Natural killer cell (primary cell): Measurements from ENCODE around the gene ST3GAL4. TPM values are rescaled to one million over a fixed set of nuclear protein-coding genes. Genes with fewer than 3 reads are reported as not detected.

ENCODE experiments used
- ATAC-seq, 3 donors: fragments of 150-1000 bp in 2 of 3; fragments of 200-7000 bp in 1 of 3; cut with Tn5 transposase; 1 replicate in 1 of 3; 2 replicates in 2 of 3; pipeline ENCODE4 v1.10.0; 2021; ENCODE audit warnings: mild to moderate bottlenecking in 2 of 3, moderate library complexity in 2 of 3
- DNase-seq, 2 donors: peaks; one replicate each; pipeline versions ENCODE4 v3.0.0 to v3.0.0-alpha.2; 2013 to 2021; ENCODE audit warnings: mixed read lengths in 1 of 2
- H3K27ac ChIP-seq: one replicate; pipeline ENCODE4 v1.5.1; 2013; ENCODE audit warnings: mild to moderate bottlenecking, low read length
- H3K27me3 ChIP-seq: one replicate; pipeline ENCODE4 v1.6.1; 2013; ENCODE audit warnings: low read length; ENCODE audit not compliant: control insufficient read depth, insufficient read depth
- H3K36me3 ChIP-seq: one replicate; pipeline ENCODE4 v1.6.1; 2013; ENCODE audit warnings: low read length; ENCODE audit not compliant: control insufficient read depth, insufficient read depth
- H3K4me1 ChIP-seq: one replicate; pipeline ENCODE4 v1.6.1; 2013; ENCODE audit warnings: low read length; ENCODE audit not compliant: control insufficient read depth, insufficient read depth
- H3K4me3 ChIP-seq: one replicate; pipeline ENCODE4 v1.5.1; 2013; ENCODE audit warnings: low read length
- H3K9me3 ChIP-seq: one replicate; pipeline ENCODE4 v1.6.1; 2013; ENCODE audit warnings: low read length; ENCODE audit not compliant: control insufficient read depth, insufficient read depth
- H3K27ac Mint-ChIP-seq, 2 donors: one replicate each; pipeline ENCODE4 v1.8.0; 2022; ENCODE audit warnings: mild to moderate bottlenecking in 2 of 2, mixed read lengths in 2 of 2, moderate library complexity in 1 of 2
- H3K27me3 Mint-ChIP-seq, 2 donors: one replicate each; pipeline ENCODE4 v1.8.0; 2022; ENCODE audit warnings: low read depth in 2 of 2, mixed read lengths in 2 of 2
- H3K36me3 Mint-ChIP-seq: one replicate; pipeline ENCODE4 v1.8.0; 2022; ENCODE audit warnings: mixed read lengths
- H3K4me1 Mint-ChIP-seq, 2 donors: one replicate each; pipeline ENCODE4 v1.8.0; 2022; ENCODE audit warnings: mixed read lengths in 2 of 2
- H3K4me3 Mint-ChIP-seq: one replicate; pipeline ENCODE4 v1.8.0; 2022; ENCODE audit warnings: mild to moderate bottlenecking, moderate library complexity, mixed read lengths
- H3K9me3 Mint-ChIP-seq, 2 donors: one replicate each; pipeline ENCODE4 v1.8.0; 2022; ENCODE audit warnings: mixed read lengths in 2 of 2
- WGBS: methylation state at CpG from one replicate; pipeline ENCODE4 v1.1.7; 2013; ENCODE audit warnings: missing lambda C conversion rate; ENCODE audit not compliant: insufficient coverage; 5-methylcytosine and 5-hydroxymethylcytosine counted together
- intact Hi-C: fragments of 100-400 bp; cut with micrococcal nuclease; formaldehyde crosslinking; loops from one replicate; pipeline ENCODE4 v1.14.2; 2022
- total RNA-seq, 4 donors: library from RNA; stranded (reverse); fragments of 120-200 nt in 1 of 4; gene quantifications; one replicate each; pipeline versions ENCODE4 v1.2.3 to v1.2.4, GENCODE V29; 2013 to 2022
- TF ChIP-seq, protein P1 (sequence below): fragments of 200-600 bp; IDR thresholded peaks from one replicate; pipeline ENCODE4 v1.8.0; 2022; ENCODE audit warnings: antibody characterized with exemption

Gene ST3GAL4
- total RNA-seq, 3 donors from 2014 or later (not counting 1 experiment from before 2014, with no cell fraction given) = 43.3 to 57.6 (median 47.3) TPM

GRCh38 chr11:126409620-126409985 is 54.1 kb downstream of the ST3GAL4 start:
- intact Hi-C loops = no loop called here
- TF ChIP-seq, protein P1, sequence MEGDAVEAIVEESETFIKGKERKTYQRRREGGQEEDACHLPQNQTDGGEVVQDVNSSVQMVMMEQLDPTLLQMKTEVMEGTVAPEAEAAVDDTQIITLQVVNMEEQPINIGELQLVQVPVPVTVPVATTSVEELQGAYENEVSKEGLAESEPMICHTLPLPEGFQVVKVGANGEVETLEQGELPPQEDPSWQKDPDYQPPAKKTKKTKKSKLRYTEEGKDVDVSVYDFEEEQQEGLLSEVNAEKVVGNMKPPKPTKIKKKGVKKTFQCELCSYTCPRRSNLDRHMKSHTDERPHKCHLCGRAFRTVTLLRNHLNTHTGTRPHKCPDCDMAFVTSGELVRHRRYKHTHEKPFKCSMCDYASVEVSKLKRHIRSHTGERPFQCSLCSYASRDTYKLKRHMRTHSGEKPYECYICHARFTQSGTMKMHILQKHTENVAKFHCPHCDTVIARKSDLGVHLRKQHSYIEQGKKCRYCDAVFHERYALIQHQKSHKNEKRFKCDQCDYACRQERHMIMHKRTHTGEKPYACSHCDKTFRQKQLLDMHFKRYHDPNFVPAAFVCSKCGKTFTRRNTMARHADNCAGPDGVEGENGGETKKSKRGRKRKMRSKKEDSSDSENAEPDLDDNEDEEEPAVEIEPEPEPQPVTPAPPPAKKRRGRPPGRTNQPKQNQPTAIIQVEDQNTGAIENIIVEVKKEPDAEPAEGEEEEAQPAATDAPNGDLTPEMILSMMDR = no peak
- no peak overlapping the region for H3K27ac ChIP-seq
- peaks cover 0 to 19% of the 10 kb centered on the region in 2 donors for H3K4me1 Mint-ChIP-seq
- ATAC-seq (no peak), DNase-seq (no peak)
- H3K27me3 Mint-ChIP-seq = no peaks in the 10 kb centered on the region
- H3K4me3 Mint-ChIP-seq = no peak overlapping the region
- H3K4me1 ChIP-seq = no peaks in the 10 kb centered on the region
- no peaks in the 10 kb centered on the region for H3K9me3 Mint-ChIP-seq
- H3K27ac Mint-ChIP-seq = no peak overlapping the region
- no peaks in the 10 kb centered on the region for H3K9me3 ChIP-seq
- peaks cover 8% of the 10 kb centered on the region for H3K36me3 Mint-ChIP-seq
- H3K36me3 ChIP-seq = peaks cover 27% of the 10 kb centered on the region
- no peaks in the 10 kb centered on the region for H3K27me3 ChIP-seq
- H3K4me3 ChIP-seq = no peak overlapping the region
- 94% methylated on average over 3 of the region's 3 CpGs for WGBS

- peaks cover 27% of the 10 kb centered on the region for H3K36me3 ChIP-seq
- no peak overlapping the region for H3K4me3 Mint-ChIP-seq
- no peak overlapping the region for H3K27ac ChIP-seq
- no peak overlapping the region for H3K4me3 ChIP-seq
- no peaks in the 10 kb centered on the region for H3K27me3 ChIP-seq
- peaks cover 8% of the 10 kb centered on the region for H3K36me3 Mint-ChIP-seq
- H3K4me1 ChIP-seq = no peaks in the 10 kb centered on the region
- no peak overlapping the region for H3K27ac Mint-ChIP-seq
- TF ChIP-seq, protein P1 = no peak
- H3K9me3 Mint-ChIP-seq = no peaks in the 10 kb centered on the region
- ATAC-seq (no peak), DNase-seq (no peak)
- intact Hi-C loops = no loop called here
- 94% methylated on average over 6 of the region's 6 CpGs for WGBS
- H3K4me1 Mint-ChIP-seq = peaks cover 1 to 21% of the 10 kb centered on the region in 2 donors
- no peaks in the 10 kb centered on the region for H3K27me3 Mint-ChIP-seq
- H3K9me3 ChIP-seq = no peaks in the 10 kb centered on the region
These were observed 55.2 kb downstream of the ST3GAL4 start for GRCh38 chr11:126410649-126411048.

DNA sequence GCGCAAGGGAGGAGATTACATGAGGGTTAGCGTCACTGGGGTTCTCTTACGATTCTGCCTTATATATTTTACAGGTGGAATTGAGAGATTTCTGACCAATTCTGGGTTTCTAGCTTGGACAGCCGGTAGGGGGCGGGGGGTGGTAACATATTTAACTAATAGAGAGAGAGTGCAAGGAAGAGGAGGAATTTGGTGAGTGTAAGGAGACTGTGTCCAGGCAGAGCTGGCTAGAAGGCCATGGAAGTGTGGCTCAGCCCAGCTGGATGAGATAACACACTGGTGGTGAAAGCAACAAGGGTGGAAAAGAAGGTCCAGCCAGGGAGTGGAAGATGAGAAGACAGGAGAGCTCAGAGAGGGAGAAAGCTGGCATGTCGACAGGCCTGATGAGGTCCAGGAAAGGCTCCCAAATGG is 56.5 kb downstream of the ST3GAL4 start:
- Mint-ChIP-seq H3K4me1 (peaks cover 9 to 30% of the 10 kb centered on the region in 2 donors), H3K27me3 (no peaks in the 10 kb centered on the region), H3K27ac (no peak overlapping the region), H3K9me3 (no peaks in the 10 kb centered on the region), H3K4me3 (no peak overlapping the region), H3K36me3 (peaks cover 8% of the 10 kb centered on the region)
- 87% methylated on average over 6 of the region's 6 CpGs for WGBS
- intact Hi-C loops = no loop called here
- Histone ChIP-seq H3K4me3 (no peak overlapping the region), H3K9me3 (no peaks in the 10 kb centered on the region), H3K4me1 (peaks cover 11% of the 10 kb centered on the region), H3K27me3 (no peaks in the 10 kb centered on the region), H3K36me3 (peaks cover 24% of the 10 kb centered on the region), H3K27ac (no peak overlapping the region)
- ATAC-seq = no peak
- DNase-seq = no peak
- TF ChIP-seq, protein P1 = no peak

DNA sequence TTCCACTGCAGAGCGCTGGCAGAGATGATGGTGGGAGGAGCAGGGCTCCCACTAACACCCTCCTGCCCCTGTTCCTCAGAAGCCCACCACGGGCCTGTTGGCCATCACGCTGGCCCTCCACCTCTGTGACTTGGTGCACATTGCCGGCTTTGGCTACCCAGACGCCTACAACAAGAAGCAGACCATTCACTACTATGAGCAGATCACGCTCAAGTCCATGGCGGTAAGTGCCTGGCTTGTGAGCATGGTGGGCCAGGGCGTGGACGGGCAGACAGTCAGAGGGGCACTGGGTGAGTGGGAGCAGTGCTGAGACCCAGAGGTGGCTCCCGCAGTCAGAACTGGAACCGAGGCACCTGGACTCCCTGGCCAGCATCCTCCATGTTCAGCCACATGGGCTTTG is 57.9 kb downstream of the ST3GAL4 start:
- H3K9me3 ChIP-seq = no peaks in the 10 kb centered on the region
- no peaks in the 10 kb centered on the region for H3K9me3 Mint-ChIP-seq
- H3K27ac ChIP-seq = no peak overlapping the region
- H3K4me3 Mint-ChIP-seq = no peak overlapping the region
- intact Hi-C loops = no loop called here
- H3K4me1 Mint-ChIP-seq = peaks cover 9 to 30% of the 10 kb centered on the region in 2 donors
- H3K27me3 Mint-ChIP-seq = no peaks in the 10 kb centered on the region
- H3K4me3 ChIP-seq = no peak overlapping the region
- ATAC-seq (no peak), DNase-seq (no peak)
- H3K4me1 ChIP-seq = peaks cover 12% of the 10 kb centered on the region
- TF ChIP-seq, protein P1 = no peak
- peaks cover 13% of the 10 kb centered on the region for H3K36me3 ChIP-seq
- H3K27me3 ChIP-seq = no peaks in the 10 kb centered on the region
- H3K27ac Mint-ChIP-seq = no peak overlapping the region
- 97% methylated on average over 11 of the region's 11 CpGs for WGBS
- peaks cover 8% of the 10 kb centered on the region for H3K36me3 Mint-ChIP-seq
